ENCODE results near the gene DEFB118.
"Not testable (repeated sequence)": the region's sequence is repeated elsewhere in the genome, so short reads cannot be mapped to it uniquely, and the experiment has no call there.

The DEFB118 gene, protein sequence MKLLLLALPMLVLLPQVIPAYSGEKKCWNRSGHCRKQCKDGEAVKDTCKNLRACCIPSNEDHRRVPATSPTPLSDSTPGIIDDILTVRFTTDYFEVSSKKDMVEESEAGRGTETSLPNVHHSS

DNA sequence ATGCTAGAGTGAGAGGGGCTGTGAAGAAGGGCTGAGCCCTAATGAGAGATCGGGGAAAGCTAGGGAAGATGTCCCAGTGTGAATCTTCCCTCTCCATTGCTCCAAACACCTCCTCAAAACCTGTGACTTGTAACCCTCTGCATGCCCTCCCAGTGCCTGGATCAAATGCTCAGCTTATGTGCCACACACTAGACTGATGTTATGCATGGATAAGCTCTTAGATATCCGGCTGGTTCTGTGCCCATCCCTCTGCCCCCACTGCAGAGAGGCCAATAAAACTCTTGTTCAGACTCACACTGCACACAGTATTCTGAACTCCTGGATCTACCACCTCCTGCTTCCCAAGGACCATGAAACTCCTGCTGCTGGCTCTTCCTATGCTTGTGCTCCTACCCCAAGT lies at the start of gene DEFB118:
Gene DEFB118, plus strand, starts transcription at position 301 of the 400 bp plus-strand sequence. Its CDS starts 50 bp downstream, at position 351.
- no peak for DNase-seq (ENCODE audit: low read depth)

DNA sequence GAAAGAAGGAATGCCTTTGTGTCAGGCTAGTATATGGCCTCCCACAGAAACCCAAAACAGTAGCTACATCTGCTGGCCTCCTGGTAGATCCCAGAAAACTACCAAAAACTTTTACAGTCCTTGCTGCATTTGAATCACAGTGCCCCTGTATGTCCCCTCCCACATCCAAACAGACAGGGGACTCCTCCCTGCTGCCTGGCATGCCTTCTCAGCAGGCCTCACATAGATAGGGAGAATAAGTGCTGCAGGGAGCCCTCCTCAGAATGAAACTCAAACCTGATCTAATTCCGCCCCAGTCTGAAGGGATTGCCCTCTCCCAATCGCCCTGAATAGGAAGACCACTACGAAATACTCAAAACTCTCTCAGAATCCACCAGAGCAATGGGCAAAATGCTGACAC lies 45.9 kb upstream of the DEFB118 start:
- no peak for DNase-seq (ENCODE audit: low read depth)

DNA sequence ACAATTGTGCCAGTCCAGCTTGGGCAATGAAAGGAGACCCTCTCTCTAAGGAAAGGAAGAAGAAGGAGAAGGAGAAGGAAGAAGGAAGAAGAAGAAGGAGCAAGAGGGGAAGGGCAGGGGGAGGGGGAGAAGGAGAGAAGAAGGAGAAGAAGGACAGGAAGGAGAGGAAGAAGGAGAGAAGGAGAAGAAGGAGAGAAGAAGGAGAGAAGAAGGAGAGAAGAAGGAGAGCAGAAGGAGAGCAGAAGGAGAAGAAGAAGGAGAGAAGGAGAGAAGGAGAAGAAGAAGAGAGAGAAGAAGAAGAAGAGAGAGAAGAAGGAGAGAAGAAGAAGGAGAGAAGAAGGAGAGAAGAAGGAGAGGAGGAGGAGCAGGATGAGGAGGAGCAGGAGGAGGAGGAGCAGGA lies 37.5 kb upstream of the DEFB118 start:
- DNase-seq (ENCODE audit: low read depth), result no peak

DNA sequence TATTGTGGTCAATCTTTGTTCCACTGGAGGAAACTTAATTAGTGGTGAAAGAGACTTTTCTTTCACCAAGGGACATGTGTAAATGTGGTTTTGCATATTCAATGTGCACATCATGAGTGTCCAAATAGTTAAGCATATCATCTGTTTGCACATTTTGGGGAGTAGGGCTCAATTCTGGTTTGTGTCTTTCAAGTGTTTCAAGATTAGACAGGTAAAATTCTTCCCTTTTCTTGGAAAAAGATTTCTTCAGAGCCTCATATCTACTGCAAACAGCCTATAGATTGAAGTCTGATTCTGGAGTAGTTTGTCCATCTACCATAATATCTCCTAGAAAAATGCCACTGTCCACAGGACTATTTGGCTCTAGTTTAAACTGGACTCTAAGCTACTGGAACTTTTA lies 26.9 kb upstream of the DEFB118 start:
- DNase-seq (ENCODE audit: low read depth), result no peak

DNA sequence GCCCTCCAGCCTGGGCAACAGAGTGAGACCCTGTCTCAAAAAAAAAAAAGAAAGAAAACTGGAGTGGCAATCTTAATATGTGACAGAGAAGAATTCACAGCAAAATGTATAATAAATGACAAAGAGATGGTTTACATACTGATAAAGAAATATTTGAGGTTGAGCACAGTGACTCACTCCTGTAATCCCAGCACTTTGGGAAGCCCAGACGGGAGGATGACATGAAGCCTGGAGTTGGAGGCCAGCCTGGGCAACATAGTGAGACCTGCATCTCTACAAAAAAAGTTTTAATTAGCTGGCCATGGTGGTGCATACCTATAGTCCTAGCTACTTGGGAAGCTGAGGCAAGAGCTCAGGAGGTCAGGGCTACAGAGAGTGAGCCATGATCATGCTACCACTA lies 12.4 kb upstream of the DEFB118 start:
- DNase-seq (ENCODE audit: low read depth), result no peak

DNA sequence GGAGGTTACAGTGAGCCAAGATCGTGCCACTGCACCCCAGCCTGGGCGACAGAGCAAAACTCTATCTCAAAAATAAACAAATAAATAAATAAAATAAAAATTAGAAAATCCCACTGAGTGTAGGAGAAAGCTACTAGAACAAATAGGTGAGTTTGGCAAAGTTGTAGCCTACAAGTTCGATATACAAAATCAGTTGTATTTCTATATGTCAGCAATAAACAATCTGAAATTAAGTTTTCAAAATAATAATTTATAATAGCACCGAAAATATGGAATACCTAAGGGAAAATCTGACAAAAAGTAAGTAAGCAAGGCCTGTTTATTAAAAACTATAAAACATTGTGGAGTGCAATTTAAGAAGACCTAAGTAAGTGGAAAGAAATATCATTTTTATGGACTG lies 5.1 kb upstream of the DEFB118 start:
- no peak for DNase-seq (ENCODE audit: low read depth)

DNA sequence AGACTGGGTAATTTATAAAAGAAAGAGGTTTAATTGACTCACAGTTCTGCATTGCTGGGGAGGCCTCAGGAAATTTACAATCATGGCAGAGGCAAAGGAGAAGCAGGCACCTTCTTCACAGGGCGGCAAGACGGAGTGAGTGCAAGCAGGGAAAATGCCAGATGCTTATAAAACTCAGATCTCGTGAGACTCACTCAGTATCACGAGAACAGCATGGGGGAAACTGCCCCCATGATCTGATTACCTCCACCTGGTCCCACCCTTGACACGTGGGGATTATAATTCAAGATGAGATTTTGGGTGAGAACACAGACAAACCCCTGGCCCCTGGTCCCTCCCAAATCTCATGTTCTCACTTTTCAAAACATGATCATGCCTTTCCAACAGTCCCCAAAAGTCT lies 4.1 kb upstream of the DEFB118 start:
- DNase-seq (ENCODE audit: low read depth), result not testable (repeated sequence)

DNA sequence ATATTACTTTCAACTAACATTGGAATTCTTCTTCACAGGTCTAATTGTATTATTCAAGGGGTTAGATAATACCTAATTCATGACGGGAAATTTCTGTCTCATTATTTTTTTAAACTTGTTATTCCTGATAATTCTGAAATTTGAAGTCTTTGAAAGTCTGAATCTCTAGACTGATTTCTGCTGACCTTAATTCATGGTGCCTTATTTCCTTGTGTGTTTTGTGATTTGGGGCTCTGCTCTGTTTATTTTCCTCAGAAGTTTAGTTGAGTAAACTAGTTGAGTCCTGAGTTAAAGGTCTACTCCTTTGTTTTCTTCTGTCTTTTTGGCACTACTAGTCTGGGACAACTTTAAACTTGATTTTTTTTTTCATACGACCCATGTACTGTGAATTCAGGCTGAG lies 5.9 kb downstream of the DEFB118 start:
- no peak for DNase-seq (ENCODE audit: low read depth)

DNA sequence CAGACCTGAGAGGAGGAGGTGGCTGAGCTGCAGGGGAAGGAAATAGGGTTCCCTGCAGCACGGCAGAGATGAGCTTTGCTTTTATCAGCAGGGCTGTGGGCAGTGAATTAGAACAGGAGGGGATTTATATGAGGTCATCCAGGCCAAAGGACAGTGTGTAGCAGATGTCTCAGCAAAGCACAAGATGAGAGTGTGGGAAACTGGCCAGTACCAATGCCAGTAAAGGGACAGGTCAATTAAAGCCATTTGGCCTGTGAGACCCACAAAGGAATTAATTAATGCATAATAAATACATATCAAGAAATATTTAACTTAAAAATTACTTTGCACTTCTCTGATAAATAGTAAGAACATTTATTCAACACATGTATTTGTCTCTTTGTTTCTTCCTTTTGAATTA lies 22.1 kb downstream of the DEFB118 start, which contains the start of gene DEFB119:
Gene DEFB119, minus strand, starts transcription at position 101 of the 400 bp plus-strand sequence. CDS start 107 bp downstream, outside the sequence.
- no peak for DNase-seq (ENCODE audit: low read depth)

DNA sequence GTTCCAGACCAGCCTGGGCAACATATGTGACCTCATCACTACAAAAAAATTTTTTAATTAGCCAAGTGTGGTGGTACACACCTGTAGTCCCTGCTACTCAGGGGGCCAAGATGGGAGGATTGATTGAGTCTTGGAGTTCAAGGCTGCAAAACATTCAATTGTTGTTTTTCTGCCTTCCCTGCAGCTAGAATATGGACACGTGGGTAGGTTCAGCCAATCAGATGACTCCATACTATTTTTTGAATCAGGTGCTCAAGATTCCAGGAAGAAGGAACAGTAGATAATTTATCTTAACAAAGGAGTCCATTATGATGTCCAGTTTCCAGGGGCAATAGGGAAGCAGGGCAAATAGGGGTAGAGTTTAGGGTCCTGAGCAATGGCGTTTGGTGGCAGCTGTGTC lies 24.4 kb downstream of the DEFB118 start:
- no peak for DNase-seq (ENCODE audit: low read depth)

DNA sequence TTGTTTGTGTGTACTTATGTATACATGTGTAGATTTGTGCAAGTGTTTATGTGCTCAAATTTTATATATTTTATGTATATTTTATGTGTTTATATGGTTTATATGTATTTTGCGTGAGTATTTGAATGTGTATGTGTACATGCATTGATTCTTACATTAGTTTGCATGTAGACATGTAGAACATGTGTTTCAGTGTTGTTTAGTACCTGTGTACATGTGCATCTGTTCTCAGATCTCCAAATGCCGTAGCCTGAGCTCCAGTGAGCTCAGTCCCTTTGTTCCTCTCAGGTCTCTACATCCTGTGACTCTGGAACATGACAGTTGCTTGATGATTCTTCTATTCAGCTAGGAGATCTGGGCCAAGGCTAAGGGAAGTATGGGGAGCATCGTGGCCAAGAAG lies 26.5 kb downstream of the DEFB118 start:
- DNase-seq (ENCODE audit: low read depth), result no peak

DNA sequence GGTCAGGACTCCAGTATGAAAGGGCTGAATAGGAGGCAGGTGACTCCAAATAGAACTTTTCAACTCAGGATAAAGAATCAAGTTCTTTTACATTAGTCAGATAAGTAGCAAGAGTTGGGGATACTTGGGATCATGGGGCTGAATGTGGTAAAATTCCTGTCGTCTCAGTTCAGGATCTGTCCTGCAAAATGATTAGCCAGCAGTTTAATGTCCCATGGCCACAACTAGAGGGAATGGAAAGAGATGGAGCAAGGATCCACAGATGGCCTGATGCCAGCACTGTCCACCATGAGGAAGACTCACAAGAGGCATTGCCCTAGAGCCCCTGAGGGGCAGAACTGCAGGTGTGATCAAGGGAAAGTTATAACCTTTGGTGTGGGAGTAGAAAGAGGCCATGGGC lies 35.5 kb downstream of the DEFB118 start:
- DNase-seq (ENCODE audit: low read depth), result no peak

DNA sequence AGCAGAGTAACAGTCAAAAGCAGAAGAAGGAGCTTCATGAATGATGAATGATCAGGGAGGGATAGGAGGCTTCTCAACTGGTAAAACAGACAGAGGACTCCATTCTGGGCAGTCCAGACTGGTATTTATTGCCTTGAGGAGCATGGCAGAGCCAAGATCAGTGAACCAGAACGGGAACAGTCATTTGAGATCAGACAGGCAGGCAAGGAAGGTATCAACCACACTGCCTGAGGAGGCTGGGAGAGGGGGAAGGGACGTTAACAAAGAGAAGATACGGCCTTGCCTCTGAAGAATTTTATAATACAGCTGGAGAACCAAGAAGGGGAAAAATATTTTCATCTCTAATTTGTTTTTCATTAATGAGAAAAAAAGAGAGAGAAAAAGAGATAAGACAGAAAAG lies 37.7 kb downstream of the DEFB118 start, which contains the start of gene DEFB121:
Gene DEFB121, minus strand, starts transcription at position 101 of the 400 bp plus-strand sequence. Its CDS starts 63 bp downstream, at position 38.
- no peak for DNase-seq (ENCODE audit: low read depth)

DNA sequence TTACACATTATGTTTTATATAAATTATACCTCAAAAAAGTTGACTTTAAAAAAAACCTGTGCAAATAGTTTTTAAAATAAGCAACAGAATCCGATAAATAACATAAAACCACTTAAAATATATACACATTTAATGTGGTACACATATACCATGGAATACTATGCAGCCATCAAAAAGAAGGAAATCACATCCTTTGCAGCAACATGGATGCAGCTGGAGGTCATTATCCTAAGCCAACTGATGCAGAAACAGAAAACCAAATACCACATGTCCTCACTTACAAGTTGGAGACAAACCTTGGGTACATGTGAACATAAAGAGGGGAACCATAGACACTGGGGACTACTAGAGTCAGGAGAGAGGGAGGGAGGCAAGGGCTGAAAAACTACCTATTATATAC lies 41.6 kb downstream of the DEFB118 start:
- no peak for DNase-seq (ENCODE audit: low read depth)

DNA sequence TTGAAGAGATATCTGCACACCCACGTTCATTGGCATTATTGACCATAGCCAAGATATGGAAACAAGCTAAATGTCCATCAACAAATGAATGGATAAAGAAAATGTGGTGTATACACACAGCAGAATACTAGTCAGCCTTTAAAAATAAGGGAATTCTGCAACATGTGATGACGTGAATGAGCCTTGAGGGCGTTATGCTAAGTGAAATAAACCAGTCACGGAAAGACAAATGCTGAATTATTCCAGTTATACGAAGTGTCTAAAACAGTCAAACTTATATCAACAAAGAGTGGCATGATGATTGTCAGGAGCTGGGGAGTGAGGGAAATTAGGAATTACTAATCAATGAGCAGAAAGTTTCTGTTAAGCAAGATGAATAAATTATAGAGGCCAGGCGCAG lies 46.0 kb downstream of the DEFB118 start:
- DNase-seq (ENCODE audit: low read depth), result no peak

DNA sequence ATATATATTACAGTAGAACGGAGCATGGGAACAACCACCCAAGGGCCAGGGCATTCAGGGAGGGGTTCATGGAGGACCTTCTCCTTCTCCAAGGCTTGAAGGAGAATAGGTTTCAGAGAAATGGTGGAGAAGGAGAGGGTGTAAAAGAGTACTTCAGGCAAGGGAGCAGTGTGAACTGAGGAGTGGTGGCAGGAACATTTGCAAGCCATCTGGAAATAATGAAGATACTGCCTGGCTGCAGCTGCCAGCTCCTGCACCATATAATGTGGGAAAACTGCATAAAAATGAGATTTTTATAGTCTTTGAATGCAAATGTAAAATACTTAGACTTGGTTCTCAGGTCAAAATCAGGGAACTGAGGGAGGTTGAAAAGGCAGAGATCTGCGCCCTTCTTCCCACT lies 47.3 kb downstream of the DEFB118 start:
- no peak for DNase-seq (ENCODE audit: low read depth)

DNA sequence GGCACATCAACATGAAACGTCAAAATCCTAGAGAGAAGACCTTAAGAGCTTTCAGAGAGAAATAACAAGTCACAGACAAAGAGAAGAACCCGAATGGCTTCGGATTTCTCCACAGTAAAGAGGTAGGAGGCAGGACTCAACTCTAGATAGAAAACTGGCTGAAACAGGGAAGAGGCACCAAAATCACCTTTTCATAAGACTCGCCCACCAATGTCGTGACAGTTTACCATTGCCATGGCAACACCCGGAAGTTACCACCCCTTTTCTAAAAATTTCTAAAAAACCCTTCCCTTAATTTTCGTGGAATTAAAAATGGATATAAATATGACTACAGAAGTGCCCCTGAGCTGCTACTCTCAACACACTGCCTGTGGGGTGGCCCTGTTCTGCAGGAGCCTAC lies 49.9 kb downstream of the DEFB118 start:
- DNase-seq (ENCODE audit: low read depth), result no peak
